GM18507 (cell line): ENCODE results near the gene TRIO.

Experiments used
- DNase-seq: peaks from one replicate; pipeline ENCODE4 v3.0.0; 2011; ENCODE audit warnings: low read depth; ENCODE audit not compliant: insufficient read length; ENCODE audit errors: extremely low spot score
- FAIRE-seq: peaks from 2 replicates; lab custom pipeline; 2011; peaks lifted over from hg19 to GRCh38; lab: Jason Lieb, UNC

Gene TRIO

DNA sequence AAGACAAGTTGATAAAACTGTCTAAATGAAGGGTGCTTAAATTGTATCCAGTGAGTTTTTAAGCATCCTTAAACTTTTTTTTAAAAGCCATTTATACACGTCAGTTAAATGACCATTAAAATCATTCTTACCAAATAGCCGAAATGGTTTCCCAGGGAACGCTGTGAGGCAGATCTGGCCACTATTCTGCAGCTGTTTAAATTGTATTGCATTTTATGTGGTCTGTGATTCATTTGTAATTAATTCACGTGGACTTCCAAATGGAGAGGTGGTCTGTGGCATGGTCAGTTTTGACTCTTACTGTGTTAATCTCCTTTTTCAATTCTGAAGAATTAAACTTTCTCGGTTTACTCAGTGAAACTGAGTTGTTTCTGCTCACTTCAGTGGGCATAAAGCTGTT is 324.7 kb downstream of the TRIO start:
- DNase-seq, result no peak
- FAIRE-seq, result no peak

DNA sequence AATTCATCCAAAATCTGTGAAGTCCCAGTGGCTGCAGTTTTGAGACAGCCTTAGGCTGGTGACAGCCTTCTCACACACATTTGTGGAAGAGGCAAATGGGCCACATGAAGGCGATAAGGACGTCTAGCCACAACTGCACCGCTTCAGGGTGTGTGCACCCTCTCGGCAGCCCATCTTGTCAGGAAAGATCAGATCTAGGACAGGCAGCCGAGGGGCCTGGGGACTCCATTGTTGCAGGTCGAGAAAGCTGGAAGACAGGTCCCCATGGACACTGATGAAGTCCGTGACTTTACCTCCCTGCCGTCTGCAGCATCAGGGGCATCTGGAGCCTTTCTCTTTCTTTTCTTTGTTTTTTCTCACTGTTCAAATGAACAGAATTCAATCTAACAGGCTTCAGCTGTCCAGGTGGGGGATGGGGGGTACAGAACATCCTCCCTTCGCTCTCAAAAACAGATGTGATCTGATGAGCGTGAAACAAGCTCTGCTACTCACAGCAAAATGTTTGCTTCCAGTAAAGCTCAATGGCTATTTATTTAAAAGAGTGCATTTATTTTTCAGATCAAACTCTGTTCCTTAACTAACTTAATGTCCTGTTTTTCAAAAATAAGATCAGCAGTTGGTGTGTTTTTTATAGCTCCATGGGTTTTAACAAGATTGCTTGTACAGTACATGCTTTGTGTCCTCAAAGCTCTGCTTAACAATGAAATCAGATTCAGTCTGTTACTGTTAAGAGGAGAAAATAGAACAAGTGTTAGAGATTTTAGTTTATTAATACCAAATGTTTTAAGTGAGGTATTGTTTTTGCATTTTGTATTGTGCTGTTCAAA is 326.6 kb downstream of the TRIO start:
- DNase-seq (no peak), FAIRE-seq (no peak)

DNA sequence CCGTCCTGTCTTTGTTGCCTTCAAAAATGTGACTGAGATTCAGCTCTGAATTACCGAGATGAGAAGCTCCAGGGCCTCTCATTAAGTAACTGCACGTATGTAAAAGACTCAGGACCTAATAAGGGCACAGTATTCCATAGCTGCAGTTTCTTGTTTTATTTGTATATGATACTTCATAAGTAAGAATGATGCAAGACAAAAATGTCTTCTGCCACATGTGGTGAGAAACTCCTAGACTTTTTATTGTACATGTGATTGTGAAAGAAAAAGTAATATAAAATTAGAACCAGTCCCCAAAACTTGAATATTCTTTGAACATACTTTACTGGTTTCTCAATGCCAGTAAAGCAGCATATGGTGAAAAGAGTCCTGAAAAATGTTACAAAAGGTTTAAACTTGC is 328.4 kb downstream of the TRIO start:
- DNase-seq (no peak), FAIRE-seq (no peak)

DNA sequence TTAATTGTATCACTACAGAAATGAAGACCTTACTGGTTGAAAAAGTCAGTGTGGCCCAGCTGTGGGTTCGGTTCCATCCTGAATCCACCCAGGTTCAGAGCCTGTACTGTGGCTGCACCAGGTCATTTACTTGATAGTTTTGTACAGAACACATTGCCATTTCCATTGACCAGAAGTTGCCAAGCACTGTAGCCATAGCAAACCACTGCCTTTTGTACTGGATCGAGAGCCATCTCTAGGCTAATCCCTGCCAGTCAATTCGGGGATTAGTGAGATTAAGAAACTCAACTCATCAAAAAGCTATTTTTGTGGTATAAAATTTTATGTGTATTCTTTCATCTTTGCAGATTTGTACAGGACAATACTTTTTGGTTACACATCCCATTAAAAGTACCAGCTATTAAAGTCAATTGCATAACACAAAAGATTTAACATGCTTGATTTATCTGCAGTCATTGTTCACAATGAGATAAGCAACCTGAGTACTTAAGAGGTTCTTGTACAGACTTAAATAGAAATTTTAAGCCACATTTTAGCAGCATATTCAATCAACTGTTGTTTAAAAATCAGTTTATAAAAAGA is 329.9 kb downstream of the TRIO start:
- FAIRE-seq (no peak), DNase-seq (no peak)

DNA sequence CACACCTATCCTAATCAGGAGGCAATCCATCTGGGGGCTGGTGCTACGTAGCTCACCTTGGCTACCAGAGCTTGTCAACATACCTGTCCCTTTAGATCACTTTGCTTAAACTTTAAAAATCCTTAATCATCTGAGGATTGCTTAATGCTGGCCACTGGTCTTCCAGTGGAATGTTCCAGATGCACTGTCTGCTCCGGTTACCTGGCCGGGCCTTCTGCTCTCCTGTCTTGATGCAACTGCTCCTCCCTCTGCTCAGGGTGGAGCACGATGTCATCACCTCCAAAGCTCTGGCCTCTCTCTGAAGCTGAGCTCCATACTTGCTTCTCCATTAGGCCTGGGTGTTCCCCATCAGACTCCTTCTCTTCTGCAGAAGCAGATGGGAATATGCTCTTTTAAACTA is 331.9 kb downstream of the TRIO start:
- no peak for DNase-seq
- no peak for FAIRE-seq

DNA sequence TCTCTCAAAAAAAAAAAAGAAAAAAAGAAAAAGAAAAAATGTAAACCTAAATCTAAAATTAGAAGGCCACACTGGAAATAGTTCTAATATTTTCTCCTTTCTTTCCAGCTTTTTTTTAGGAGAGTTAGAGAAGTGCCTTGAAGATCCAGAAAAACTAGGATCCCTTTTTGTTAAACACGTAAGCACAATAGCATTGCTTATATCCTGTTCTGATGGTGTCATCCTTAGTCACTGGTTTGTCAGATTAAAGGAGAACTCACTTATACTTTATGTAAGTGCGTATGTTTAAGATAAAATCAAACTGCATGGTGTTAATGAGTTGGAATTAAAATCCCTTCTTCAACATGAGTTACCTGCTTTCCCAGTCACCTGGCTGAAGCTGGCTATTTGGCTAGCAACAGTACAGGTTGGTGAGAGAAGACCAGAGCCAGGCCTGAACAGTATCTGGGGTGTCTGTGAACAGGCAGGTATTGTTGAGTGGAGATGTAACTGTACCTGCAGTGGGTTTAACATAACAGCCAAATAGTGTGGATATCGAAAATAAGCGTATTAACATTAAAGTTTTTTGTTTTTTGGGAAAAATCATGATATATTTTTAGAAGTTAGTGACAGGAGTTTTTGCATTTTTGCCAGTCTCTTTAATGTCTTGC is 333.8 kb downstream of the TRIO start:
- no peak for FAIRE-seq

DNA sequence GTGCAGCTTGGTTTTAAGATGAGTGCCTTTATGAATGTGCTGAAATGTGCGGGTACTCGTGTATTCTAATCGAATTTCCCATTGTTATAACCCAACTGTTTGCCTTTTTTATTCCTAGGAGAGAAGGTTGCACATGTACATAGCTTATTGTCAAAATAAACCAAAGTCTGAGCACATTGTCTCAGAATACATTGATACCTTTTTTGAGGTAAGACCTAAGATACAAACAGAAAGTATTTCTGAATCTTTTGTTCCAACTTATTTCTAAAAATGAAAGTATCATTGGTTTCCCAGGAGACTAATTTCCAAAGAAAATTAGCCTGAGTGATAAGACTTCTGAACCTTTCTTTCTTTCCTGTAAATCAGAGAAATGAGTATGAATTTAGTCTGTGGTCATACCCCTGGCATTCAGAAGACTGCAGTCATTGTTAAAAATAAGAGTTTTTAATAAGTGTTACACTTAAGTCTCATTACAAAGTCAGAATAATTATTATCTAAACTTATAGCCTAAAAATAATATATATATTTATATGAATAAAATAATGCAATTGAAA is 336.1 kb downstream of the TRIO start:
- FAIRE-seq (no peak), DNase-seq (no peak)

More for the DNA sequence above, 333.8 kb downstream of the TRIO start:
- DNase-seq, result no peak

DNA sequence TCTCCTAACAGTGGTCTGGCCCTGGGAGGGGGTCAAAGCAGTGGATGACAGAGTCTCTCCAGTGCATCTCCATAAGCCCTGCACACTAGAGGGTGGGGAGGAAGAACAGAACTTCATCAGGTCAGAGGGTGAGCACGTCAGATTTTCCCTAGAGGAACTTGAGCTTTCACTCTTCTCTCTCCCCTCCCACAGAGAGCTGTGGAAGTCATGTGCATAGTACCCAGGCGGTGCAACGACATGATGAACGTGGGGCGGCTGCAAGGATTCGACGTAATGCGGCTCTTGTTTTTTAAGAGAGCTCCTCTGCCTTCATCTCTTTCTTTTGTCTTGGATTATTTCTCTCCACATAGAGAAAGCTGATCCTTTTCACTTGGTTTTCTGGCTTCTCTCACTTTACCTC is 338.2 kb downstream of the TRIO start:
- DNase-seq (no peak), FAIRE-seq (no peak)

DNA sequence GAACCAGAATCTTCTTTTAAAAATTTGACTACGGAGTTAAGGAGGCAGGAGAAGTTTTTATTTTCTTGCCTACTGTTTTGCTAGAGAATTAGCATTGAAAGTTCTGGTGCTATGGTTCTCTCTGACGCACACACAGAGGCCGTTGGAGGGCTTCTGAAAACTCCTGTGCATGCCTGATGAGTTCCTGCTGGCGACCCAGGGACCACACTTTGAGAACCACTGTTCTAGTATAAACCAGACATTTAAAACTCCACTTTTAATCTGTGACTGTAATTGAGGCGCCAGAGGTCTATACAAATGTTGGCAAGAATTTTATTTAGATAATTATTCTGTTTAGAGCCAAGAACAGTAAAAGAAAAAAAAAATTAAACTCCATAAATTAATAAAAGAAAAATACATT is 338.9 kb downstream of the TRIO start:
- FAIRE-seq (no peak), DNase-seq (no peak)

DNA sequence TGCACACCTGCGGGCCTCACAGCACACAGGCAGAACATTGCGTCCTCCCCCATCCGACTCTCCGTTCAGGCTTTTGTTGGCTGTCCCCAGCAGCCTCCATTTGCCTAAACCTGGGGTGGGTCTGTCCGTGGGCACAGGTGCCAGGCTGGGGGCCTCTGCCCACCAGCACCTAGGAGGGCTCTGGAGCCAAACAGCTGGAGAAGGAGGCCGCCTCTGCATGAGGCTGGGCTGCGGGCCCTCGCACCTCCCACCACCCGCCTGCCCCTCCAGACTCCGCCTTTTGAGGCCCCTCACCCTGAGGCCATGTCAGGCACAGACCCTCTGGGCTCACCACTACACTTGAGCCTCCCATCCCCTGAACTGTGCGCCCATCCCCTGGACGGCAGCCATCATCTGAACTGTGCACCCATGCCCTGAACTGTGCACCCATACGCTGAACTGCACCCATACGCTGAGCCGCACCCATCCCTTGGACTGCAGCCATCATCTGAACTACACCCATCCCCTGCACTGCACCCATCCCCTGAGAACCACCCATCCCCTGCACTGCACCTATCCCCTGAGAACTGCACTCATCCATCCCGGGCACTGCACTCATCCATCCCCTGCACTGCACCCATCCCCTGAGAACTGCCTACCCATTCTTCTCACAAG is 340.5 kb downstream of the TRIO start:
- DNase-seq (no peak), FAIRE-seq (no peak)

DNA sequence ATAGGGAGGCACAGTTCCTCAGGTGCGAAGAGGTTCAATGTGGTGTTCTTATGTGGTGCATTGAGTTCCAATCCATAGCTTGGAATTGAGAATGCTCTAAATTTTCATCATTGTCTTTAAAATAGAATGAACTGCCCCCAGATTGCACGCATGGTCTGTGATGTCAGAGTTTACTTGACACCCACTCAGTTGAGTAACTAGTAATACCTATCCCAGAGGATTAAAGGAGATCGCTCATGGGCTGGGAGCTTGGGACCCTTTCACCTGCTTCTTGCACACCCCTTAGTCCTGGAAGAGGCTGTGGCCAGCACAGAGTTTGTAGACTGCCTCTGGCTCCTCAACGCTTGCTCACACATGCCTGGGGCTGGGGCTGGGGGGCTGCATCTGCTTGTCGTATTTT is 343.3 kb downstream of the TRIO start:
- no peak for FAIRE-seq
- DNase-seq, result no peak

DNA sequence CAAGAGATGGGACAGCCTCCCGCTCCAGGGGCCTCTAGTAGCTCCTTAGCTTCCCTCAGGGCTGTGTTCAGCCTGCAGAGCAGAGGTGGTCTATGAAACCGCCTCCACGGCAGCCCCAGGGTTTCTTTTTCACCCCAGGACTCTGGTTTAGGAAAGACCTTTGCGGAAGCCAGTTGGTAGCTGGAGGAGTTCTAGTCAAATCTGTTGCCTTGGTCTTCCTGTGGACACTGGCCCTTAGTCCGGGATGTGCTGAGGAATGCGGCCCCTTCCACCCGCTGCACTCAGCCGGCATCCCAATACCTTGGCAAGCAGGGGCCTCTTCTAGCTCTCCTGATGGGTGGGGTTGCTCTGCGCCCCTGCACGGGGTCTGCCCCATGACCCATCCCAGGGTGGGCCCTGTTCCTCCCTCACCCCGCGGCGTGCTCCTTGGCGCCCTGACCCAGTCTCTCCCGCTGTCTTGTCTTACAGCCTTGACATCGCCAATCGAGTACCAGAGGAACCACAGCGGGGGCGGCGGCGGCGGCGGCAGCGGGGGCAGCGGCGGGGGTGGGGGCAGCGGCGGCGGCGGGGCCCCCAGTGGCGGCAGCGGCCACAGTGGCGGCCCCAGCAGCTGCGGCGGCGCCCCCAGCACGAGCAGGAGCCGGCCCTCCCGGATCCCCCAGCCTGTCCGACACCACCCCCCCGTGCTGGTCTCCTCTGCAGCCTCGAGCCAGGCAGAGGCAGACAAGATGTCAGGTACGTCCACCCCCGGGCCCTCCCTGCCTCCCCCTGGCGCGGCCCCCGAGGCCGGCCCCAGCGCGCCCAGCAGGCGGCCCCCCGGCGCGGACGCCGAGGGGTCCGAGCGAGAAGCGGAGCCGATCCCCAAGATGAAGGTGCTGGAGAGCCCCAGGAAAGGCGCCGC is 344.1 kb downstream of the TRIO start:
- FAIRE-seq (no peak), DNase-seq (no peak)

DNA sequence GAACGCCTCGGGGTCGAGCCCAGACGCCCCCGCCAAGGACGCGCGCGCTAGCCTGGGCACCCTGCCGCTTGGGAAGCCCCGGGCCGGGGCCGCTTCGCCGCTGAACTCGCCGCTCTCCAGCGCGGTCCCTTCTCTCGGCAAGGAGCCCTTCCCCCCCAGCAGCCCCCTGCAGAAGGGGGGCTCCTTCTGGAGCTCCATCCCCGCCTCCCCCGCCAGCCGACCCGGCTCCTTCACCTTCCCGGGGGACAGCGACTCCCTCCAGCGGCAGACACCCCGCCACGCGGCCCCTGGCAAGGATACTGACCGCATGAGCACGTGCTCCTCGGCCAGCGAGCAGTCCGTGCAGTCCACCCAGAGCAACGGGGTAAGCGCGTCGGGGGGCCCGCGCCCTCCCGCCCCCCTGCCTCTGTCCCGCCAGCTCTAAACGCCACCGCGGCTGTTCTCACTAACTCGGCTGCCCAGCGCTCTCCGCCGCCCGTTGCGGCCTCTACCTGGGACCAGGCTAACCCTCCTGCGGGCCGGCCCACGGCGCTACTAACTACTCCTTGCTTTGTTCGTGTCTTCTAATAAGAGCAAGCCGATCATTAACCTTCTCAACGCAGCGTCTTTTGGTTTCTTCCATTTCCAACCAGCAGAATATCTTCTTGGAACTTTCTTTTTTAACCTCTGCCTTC is 344.9 kb downstream of the TRIO start:
- no peak for FAIRE-seq
- DNase-seq, result no peak

DNA sequence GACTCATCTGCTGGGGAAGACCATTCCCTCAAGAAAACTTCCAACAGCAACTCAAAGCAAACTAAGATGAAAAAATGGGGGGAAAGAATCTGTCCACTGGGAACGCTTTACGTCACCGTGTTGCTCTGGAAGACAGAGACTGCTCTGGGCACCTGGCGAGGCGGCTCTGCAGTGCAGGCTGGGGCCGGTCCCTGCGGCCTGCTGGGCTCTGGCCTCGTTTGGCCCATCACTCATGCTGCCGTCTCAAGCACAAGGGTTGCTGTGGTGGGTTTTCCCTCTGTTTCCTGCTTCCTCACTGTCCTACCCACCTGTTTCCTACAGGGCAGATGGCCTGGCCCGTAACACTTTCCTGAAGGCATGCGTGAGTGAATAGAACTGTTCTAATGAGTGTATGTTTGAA is 345.6 kb downstream of the TRIO start:
- DNase-seq (no peak), FAIRE-seq (no peak)

DNA sequence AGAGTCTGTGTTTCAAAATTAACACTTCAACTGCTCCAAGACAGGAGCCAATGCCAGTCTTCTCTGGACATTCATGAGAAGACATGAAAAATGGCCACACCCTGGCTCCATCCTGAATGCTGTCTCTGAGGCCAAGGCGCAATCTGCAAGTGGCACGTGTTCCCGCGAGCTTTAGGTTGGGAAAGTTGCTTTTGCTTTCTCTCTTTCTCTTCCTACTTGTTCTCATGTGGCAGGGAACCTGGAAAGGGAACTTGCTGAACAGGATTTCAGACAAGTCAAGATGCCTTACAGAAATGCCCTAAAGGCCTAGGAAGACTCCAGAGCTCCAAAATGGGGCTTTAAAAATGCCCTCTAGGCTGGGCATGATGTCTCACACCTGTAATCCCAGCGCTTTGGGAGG is 346.5 kb downstream of the TRIO start:
- FAIRE-seq (no peak), DNase-seq (no peak)

DNA sequence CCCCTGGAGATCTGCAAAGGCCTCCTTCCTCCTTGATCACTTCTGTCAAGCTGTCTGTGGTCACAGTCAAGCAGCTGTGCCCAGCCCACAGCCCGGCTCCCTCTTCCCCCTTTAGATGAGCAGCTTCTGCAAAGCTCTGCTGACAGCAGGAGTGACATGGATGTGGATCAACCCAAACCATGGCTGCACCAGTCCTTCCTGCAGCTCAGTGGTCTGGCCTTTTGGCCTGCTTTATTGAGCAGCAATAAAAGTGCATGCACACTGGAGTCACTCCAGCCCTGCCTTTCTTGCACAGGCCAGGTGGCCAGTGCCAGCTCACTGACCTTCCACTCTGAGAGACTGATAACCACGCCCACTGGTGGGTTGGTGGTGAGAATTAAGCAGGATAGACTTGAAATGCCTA is 347.2 kb downstream of the TRIO start:
- DNase-seq (no peak), FAIRE-seq (no peak)

DNA sequence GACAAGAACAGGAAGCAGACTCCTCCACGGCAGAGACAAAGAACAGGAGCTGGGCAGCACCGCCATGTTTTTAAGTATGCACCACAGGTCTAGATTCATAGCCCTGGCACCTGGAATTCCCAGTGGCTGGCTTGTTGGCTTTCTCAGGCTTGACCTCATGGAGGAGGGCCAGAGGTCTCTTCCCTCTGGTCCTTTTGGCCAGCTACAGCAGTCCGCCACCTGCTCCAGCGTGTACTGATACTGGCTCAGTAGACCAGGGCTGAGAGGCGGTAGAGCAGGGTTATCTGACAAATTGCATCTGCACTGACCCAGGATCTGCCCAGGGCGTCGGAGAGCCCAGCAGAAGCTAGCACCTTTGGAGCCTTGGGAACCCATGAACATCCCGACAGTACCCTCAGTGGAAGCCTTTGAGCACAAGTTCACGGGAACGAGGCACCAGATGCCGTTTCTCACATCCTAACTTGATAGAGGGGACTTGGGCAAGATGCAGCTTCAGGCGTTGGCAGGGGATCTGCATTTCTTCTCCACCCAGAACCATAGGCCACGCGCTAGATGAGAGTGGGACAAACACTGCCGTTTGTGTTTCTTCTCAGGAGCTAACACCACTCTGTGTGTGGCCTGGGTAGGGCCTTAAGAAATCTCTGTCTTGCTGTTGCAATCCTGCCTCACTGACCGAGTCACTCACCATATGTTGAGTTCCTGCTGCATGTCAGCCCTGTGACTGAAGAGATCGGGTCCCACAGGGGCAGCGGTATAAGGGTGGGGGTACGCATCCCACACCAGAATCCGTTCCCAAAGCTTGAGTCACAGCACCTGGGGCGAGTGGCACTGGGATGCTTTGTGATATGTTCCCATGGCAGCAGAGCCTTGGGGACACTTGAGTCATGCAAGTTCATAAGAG is 348.1 kb downstream of the TRIO start:
- FAIRE-seq, result no peak
- DNase-seq, result no peak
